HG02981 (cell line): Measurements from ENCODE around the gene ROR1.

Source experiments
- ATAC-seq: cut with Tn5 transposase; IDR thresholded peaks from one replicate; pipeline ENCODE4 v1.9.1; 2021; ENCODE audit warnings: mild to moderate bottlenecking, moderate library complexity; ENCODE audit not compliant: unreplicated experiment

Gene ROR1

GRCh38 chr1:63849149-63849548, 75.3 kb downstream of the ROR1 start:
- no peak for ATAC-seq

DNA sequence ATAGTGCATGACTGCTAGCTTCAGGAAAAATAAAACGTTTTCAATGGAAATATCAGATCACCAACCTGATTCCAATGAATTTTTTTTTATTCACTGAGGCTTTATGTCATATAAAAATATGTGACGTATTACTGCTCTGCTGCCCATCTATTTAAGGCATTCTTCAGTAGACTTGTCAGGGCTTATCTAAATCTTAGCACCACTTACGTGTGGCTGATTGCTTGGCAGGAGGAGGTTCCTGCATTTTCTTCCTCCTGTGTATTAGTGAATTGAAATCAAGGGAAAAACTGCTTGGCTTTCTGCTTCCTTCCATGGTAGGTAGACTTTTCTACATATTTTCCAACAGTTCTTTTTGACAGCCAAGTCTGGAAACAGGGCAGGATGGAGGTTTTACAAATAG, 80.3 kb downstream of the ROR1 start:
- no peak for ATAC-seq

GRCh38 chr1:63855942-63856341, 82.1 kb downstream of the ROR1 start:
- ATAC-seq = no peak

- no peak for ATAC-seq
Observed at GRCh38 chr1:63856924-63857323, 83.1 kb downstream of the ROR1 start.

- no peak for ATAC-seq
Observed at GRCh38 chr1:63857478-63857877, 83.7 kb downstream of the ROR1 start.

GRCh38 chr1:63858153-63858552, 84.3 kb downstream of the ROR1 start:
- no peak for ATAC-seq

DNA sequence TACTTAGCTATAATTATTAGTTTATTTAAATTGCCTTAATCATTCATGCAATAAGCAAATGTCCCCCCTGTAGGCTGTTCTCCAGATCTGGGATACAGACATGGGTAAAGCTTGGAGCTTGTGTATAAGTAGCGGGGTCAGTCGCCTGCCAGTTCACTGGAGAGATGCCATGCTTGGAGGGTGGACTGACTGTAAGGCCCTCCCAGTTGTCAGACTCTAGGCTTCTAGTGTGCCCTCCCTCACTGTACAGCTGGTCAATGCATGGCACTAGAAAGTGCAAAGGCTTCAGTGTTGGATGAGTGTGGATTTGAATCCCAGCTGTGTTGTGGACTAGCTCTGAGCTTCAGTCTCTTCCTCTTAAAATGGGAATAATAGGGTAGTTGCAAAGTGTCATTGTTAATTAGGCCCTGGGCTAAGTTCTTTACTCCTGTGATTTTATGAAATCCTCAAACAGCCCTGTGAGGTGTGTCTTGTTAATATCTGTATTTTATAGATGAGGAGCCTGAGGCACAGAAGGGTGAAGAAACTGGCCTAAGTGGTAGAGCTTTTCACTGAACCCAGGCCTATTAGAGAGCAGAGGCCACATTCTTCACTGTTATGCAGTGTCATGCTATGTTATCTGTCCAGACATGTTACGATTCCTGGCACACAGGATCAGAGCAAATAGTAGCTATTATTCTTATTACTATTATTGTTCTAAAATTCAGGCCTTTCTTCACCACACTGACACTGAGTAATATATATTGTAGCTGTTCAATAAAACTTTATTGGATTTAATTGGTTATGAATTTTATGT, 85.9 kb downstream of the ROR1 start:
- no peak for ATAC-seq

DNA sequence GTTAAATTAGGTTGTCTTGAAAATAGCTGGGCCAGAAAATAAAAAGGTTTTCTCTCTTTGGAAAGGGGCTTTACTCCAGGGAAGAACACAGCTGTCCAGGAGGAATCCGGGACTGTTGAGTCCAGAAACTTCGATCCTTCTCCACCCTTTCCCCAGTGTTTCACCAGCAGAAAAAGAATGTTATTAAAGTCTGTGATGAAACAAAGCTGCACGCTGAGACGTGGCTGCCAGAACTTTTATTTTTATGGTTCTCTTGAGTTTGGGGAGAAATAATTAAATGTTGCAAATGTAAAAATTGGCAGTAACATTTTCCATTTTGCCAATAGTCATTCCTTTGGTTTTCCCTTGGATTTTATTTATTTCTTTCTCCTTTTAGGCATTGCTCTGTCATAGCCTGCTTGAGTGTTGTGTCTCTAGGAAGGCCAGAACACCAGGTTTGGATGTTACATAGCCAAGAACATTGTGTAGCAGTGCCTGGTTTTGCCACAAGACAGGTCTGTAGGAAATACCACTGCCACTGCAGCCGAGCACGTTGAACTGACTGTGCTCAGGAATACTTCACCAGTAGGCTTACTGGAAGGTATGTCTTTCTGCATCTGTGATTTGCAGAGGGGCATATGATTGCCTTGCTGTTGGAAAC, 87.4 kb downstream of the ROR1 start:
- ATAC-seq = no peak

GRCh38 chr1:63863145-63863544, 89.3 kb downstream of the ROR1 start:
- ATAC-seq = no peak

GRCh38 chr1:63864224-63864641, 90.4 kb downstream of the ROR1 start:
- ATAC-seq = no peak

DNA sequence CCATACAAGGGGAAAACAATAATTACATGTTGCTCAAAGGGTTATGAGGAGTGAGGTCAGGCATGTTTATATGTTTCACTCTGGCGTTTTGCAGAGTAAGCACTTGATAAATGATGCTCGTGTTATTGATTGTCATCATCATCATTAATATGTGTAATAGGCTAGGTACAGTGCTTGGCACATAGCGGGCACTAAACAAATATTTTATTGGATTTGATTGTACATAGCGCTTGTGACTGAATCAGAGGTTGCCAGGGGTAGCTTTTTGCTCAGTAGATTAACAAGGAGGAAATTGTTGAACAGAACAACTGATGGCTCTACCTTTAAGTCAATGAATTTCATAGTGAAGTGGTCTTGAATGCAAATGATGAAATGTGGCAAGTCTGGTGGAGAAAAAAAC, 91.7 kb downstream of the ROR1 start:
- ATAC-seq = no peak

- ATAC-seq = no peak
Observed at GRCh38 chr1:63866084-63866483, 92.3 kb downstream of the ROR1 start.

- no peak for ATAC-seq
Observed at GRCh38 chr1:63867429-63868176, 93.8 kb downstream of the ROR1 start.

DNA sequence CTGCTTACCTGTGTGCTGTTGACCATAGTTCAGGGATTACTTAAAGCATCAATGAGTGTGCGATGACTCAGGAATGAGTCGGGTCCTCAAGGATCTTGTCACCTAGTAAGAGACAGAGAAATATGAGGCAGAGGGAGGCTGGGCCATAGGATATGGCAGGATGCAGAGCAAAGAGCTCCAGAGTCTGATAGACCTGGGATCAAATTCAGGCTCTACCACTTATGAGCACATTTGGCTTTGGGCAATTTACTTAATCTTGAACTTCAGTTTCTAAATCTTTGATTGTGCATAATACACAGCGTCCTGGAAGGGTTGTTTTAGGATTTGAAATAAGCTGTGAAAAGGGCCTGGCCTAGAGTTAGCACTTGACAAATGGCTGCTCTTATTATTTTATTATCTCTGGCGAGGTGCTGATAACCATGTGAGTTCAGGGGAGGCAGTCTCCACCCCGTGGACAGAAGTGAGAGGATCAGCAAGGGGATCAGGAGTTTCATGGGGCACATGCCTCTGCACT, 94.5 kb downstream of the ROR1 start:
- ATAC-seq = no peak

GRCh38 chr1:63870152-63870551, 96.3 kb downstream of the ROR1 start:
- no peak for ATAC-seq

GRCh38 chr1:63871463-63871862, 97.6 kb downstream of the ROR1 start:
- ATAC-seq = no peak

DNA sequence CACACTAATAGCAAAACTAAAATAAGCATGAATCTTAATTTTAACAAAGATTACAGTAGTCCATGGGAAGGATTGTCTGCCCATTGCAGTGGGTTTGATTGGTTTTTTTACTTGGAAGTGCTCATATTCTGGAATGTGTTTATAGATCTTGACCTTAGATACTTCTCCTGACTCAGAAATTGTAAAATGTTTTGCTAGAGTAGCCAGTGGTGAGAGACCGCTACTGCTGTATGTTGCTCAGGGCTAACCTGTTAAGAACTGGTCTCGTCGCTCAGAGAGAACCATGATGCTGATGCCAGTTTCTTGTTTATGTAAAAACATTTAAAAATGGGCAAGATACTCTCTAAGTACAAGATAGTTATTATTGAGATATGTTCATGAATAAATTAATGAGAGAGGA, 99.9 kb downstream of the ROR1 start:
- ATAC-seq = no peak

GRCh38 chr1:63874278-63874880, 100.6 kb downstream of the ROR1 start:
- no peak for ATAC-seq

DNA sequence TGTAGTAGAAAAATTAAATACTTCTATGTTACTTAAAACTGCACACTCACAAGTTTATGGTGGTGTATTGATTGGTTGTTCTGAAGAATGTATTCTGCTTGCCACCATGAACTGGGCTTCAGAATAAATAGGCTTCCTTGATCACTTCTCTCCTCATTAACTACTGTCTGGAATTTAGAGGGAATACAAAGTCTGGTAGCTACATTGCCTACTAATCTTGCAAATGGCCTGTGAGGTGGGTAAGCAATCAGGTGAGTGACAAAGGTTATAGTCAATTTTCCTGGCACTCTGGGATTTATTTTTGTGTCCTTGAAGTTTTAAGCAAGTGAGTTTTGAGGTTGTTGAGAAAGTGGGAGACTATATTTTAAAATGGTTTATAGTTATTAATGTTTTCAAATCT, 101.8 kb downstream of the ROR1 start:
- no peak for ATAC-seq

GRCh38 chr1:63877021-63877767, 103.4 kb downstream of the ROR1 start:
- no peak for ATAC-seq

DNA sequence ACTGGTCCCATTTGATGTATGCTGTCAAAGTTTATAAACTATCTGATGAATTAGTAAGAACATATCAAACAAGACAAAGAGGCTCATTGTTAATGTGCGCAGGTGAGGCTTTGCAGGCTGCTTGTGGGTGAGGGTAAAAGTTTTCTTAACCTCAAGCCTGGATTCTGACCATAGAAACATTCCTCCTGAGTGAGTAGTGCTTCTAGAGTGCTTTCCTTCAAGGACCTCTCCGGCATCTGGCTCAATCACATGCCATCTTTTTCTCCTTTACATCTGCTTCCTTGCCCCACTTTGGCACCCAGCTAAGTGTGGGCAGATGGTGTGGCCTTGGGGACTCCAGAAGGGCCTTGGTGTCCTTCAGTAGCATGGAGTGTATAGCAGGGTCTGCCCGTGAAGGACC, 104.0 kb downstream of the ROR1 start:
- ATAC-seq = no peak
